ENCODE results near the gene NTM.
A peak's percentile ranks its signal among the peaks of the same experiment; 100 is the strongest.

The NTM gene

GRCh38 chr11:131691181-131692041 lies 321.0 kb downstream of the NTM start:
- TF ChIP-seq CTCF (IDR thresholded peaks at IDR 0.05; ENCODE audit: insufficient read depth, low read depth, low read length, missing control alignments) = peak; percentile 50
- H3K4me3 ChIP-seq (ENCODE audit: low read depth, low read length) = no peak overlapping the region
- peak; percentile 54 for DNase-seq (ENCODE audit: low read depth)

GRCh38 chr11:131692151-131692550 lies 321.7 kb downstream of the NTM start:
- no peak for TF ChIP-seq CTCF (IDR thresholded peaks at IDR 0.05; ENCODE audit: insufficient read depth, low read depth, low read length, missing control alignments)
- H3K4me3 ChIP-seq (ENCODE audit: low read depth, low read length) = no peak overlapping the region

GRCh38 chr11:131692961-131693360 lies 322.5 kb downstream of the NTM start:
- H3K4me3 ChIP-seq (ENCODE audit: low read depth, low read length) = no peak overlapping the region
- no peak for TF ChIP-seq CTCF (IDR thresholded peaks at IDR 0.05; ENCODE audit: insufficient read depth, low read depth, low read length, missing control alignments)
- no peak for DNase-seq (ENCODE audit: low read depth)

More at GRCh38 chr11:131692151-131692550, 321.7 kb downstream of the NTM start:
- no peak for DNase-seq (ENCODE audit: low read depth)

- no peak overlapping the region for H3K4me3 ChIP-seq (ENCODE audit: low read depth, low read length)
- TF ChIP-seq CTCF (IDR thresholded peaks at IDR 0.05; ENCODE audit: insufficient read depth, low read depth, low read length, missing control alignments) = no peak
- DNase-seq (ENCODE audit: low read depth) = no peak
Measured at GRCh38 chr11:131693756-131694155, 323.3 kb downstream of the NTM start.

- TF ChIP-seq CTCF (IDR thresholded peaks at IDR 0.05; ENCODE audit: insufficient read depth, low read depth, low read length, missing control alignments) = peak; percentile 86
- H3K4me3 ChIP-seq (ENCODE audit: low read depth, low read length) = no peak overlapping the region
Measured at GRCh38 chr11:131694526-131695424, 324.4 kb downstream of the NTM start.

GRCh38 chr11:131695889-131696429 lies 325.5 kb downstream of the NTM start:
- no peak for TF ChIP-seq CTCF (IDR thresholded peaks at IDR 0.05; ENCODE audit: insufficient read depth, low read depth, low read length, missing control alignments)
- DNase-seq (ENCODE audit: low read depth) = no peak

More at GRCh38 chr11:131694526-131695424, 324.4 kb downstream of the NTM start:
- peak; percentile 68 for DNase-seq (ENCODE audit: low read depth)

More at GRCh38 chr11:131695889-131696429, 325.5 kb downstream of the NTM start:
- H3K4me3 ChIP-seq (ENCODE audit: low read depth, low read length) = no peak overlapping the region

Data from GM12865 (cell line).